ENCODE data around the gene LRRC4.

LRRC4 gene

GRCh38 chr7:128029405-128029995, 1.7 kb downstream of the LRRC4 start:
- DNase-seq: no peak

DNA sequence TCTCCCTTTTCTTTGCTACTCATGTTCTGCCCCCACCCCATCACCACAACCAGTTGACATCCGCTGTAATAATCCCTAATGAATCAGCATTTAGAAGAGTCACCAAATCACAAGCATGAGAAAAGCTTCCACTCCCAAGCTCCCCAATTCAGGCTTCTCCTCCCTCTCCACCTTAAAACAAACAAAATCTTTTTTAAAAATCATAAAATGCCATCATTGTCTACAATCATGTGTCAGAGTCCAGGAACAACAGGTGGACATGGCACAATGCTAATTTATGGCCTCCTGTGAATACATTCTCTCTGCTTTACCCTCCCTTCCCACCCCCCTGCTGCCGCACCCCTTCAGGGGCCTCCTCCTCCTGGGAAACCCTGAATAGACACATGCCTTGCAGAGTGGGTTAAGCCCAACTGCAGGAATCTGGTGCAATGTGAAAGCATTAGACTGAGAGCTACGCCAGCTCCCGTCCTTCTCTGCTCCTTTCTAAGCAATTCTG, 3.7 kb downstream of the LRRC4 start:
- DNase-seq: peak; percentile 47

DNA sequence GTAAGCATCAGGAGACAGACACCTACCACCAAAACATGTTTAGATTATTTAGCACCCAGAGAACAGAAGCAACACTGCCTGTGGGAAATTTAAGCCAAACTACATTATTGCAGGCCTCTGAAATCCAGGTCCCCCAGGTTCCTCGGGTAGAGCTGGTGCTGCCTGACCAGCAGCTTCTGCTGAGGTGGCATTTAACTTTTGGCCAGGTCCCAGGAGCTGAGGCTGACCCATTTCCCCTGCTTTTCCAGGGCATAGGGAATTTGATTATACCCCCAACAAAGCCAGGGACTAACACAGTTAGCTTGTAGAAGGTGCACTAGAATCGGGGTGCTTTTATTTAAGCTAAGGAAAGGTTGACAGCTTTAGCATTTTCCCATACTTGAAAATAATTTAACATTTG, 4.7 kb downstream of the LRRC4 start:
- no peak for DNase-seq

DNA sequence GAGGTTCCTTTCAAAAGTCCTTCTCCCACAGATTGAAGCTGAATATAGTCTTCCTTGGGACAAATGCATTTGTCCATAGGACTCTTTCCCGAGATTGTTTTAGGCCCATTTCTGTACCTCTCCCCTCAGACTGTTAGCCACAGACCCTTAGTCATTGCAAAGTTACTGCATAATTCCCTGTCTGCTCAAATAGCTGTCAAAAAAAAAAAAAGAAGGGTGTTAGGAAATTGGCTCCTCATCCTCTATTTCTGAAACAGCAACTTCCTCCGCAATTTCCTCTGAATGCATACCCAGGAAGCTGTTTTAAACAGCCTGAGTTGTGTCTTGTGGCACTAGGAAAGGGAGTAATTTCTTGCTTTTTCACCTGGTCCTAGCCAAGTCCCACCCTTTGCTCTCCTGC, 5.4 kb downstream of the LRRC4 start:
- no peak for DNase-seq

DNA sequence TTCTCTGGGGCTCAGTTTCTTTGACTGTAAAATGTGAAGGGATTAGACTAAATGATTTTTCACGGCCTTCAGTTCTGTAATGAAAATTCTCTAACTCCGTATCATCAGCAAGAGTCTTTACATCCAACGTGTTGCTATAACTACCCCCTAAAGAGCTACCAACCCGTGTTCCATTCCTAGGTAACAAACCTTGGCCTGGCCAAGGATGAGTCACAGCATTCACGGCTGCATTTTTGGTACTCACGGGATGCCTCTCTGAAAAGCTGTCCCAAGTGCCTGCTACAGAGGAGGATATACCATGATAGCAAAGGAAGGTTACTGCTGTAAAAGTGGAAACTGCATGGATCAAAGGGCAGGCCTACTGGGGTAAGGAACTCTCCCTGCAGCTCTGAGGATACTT, 5.9 kb downstream of the LRRC4 start:
- no peak for DNase-seq

- no peak for DNase-seq
Measured at GRCh38 chr7:128024151-128024550, 7.1 kb downstream of the LRRC4 start.

DNA sequence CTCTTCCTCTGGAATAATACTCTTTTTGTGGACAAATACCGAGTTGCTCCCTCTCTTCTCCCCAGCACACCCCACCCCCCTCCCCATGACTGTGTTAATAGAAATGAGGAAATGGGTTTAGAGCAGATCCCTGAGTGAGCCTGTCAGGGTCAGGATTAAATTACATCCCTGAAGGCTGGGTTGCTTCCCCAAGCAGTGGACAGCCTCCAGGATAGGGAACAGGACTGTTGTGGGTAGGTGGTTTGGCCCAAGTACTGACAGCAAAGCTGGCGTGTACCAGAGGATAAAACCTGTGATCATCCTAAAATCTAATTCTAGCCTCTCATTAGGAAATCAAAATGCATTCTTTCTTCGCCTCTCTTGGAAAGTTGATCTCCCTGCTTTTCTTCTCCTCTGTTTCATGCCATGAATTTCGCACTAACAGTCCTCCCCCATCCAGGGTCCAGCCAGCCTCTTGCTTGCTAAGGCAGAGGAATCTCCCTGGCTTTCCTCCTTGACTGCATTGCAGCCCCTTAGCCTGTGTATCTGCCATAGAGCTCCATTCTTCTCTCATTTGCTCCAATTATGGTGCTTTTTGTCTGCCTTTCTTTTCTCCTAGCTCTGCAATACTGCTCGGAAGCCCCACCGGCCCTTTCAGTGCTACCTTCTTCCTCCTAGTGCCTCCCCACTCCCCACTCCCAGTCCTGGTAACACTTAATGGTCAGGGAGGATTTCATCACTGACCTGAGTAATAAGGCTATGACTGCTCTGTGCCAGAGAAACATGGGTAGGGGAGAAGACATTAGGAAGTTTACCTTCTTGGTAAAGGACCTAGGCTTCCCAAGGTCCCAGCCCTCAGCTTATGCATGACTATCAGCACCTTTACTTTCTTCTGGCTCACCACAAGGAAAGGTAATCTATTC, 8.4 kb downstream of the LRRC4 start:
- peak; percentile 25 for DNase-seq

DNA sequence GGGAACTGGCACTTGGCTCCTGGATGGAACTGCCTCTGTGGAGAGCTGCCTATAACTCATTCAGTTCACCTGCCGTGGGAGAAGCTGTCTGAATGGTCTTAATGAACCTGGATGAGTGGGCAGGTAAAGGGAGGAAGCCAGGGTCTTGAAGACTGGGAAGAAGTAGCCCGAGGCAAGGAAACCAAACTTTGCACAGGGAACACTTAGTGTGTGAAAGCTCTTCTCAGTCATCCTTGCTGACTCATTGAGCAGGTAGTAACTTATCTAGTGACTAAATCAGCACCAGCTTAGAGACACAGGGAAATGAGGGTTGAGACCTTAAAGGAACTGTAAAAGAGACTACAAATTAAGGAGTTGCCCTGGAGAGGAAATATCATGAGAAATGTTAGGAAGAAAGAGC, 9.9 kb downstream of the LRRC4 start:
- DNase-seq: peak; percentile 29

GRCh38 chr7:128020159-128020558, 11.1 kb downstream of the LRRC4 start:
- DNase-seq: peak; percentile 56

DNA sequence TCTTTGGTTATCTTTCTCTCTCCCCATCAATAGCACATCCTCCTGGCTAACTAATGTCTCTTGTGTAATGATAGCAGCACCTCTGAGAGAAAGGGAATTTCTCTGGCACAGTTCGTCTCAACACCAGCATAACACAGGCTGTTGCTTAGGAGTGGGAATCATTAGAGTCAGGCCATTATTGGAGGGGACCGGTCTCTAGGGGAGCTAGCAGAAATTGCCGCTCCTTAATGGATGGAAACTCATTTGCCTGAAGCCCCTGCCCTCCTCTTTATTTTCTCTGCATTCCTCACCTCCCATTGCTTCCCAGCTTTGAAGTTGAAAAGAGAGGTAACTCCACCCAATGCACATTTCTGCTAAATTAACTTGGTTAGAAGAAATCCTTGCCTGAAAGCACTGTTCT, 11.9 kb downstream of the LRRC4 start:
- no peak for DNase-seq

- DNase-seq: no peak
Measured at GRCh38 chr7:128017862-128018845, 13.1 kb downstream of the LRRC4 start.

- DNase-seq: no peak
Measured at GRCh38 chr7:128017460-128017859, 13.8 kb downstream of the LRRC4 start.

DNA sequence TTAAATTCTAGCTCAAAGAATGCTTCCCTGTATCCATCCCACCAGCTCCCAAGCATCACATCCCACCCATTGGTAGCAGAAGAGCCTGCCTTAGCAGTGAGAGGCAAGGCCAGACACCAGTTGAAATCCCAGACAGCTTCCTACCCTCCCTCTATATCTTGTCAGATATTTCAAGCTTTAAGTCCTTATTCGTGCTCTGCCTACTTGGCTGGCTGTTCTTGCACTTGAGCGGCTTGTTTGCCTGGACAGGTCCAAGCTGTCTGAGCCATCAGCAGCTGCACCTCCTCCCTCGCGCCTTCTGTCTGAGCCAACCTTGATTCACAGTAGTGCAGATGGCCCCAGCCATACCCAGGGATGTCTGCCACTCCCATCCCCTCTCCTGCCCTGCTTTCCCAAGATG, 16.4 kb downstream of the LRRC4 start:
- peak; percentile 65 for DNase-seq

GRCh38 chr7:128011131-128011661, 20.0 kb downstream of the LRRC4 start:
- no peak for DNase-seq

- peak; percentile 30 for DNase-seq
Measured at GRCh38 chr7:128010391-128011127, 20.7 kb downstream of the LRRC4 start.

GRCh38 chr7:128008744-128009143, 22.5 kb downstream of the LRRC4 start:
- DNase-seq: no peak

DNA sequence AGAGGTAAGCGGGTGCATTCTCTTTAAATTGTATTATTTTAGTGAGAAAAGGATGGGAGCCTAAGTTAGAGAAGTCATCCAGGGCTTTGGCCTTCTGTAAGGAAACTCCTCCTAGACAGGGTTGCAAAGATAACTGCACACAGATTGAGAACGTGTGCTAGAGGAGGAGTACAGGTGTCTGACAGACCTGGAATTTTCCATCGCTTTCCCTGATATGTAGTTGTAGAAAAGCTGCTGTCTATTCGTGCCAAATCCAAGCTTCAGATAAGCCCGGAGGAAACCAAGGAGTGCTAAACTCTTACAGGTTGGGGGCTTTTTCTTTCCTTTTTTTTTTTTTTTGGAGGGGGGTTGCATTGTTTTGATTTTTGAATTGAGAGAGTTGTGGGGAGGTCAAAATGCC, 23.1 kb downstream of the LRRC4 start:
- DNase-seq: no peak

- no peak for DNase-seq
Measured at GRCh38 chr7:128007303-128007680, 23.9 kb downstream of the LRRC4 start.

DNA sequence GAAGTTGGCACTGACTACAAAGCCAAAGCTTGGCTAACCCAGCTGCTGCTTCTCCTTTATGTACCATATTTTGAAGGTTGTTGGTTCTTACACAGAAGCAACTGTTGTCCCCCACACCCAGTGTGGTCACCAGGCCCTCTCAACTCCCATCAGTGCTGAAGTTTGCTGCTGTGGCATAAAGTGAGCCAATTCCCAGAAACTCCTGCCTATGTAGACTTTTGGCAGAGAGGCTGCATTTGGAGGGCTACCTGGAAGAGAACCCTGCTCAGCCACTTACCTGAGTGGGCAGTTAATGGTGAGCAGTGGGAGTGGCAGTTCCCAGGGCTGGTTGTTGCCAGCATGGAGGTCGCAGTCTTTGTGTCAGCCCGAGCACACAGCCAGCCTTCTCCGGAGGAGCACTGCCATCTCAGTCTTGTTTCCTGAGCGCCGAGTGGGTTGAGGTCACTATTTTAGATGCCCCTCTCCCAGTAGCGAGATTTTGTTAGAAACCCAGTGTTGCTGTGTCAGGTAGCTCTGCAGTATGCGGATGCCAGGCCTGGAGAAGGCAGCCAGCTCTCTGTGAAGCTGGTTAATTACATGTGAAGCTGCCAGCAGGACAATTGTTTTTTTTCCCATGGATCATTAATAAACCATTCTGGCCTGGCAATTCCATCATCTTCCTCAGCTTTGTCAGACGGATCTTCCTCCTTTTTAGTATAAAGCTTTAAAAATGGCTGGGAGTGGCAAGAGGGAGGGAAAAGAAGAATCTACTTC, 24.5 kb downstream of the LRRC4 start:
- no peak for DNase-seq

DNA sequence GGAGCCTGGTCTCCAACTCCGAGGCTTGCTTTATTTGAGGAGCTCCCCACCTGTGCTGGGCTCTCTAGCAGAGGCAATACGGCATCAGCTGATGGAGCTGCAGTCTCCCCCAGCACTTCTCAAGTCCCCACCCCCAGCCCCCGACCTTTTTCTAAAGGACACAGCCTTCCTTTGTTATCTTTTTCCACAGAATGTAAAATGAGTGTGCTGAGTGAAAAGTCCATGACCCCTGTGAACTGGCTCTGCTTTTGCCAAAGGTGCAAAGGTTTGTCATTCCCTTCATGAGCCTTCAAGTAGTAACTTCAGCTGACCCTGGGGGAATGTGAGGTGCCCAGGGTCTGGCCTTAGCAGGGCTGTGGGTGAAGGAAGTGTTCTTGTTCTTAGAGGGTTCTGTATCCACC, 25.5 kb downstream of the LRRC4 start:
- DNase-seq: no peak

- DNase-seq: no peak
Measured at GRCh38 chr7:128005117-128005516, 26.1 kb downstream of the LRRC4 start.
